ENCODE measurements around the gene PLCD3.

PLCD3 gene

GRCh38 chr17:45123930-45124796 lies 8.2 kb downstream of the PLCD3 start:
- TF ChIP-seq CTCF (IDR thresholded peaks at IDR 0.05; ENCODE audit: borderline replicate concordance, control extremely low read depth, extremely low read depth, insufficient read depth, missing control alignments): no peak
- no peak for DNase-seq (ENCODE audit: low spot score)
- in situ Hi-C loops (cut with MboI; ENCODE audit: low sequenced_read_pairs, unreplicated experiment): no loop called here

DNA sequence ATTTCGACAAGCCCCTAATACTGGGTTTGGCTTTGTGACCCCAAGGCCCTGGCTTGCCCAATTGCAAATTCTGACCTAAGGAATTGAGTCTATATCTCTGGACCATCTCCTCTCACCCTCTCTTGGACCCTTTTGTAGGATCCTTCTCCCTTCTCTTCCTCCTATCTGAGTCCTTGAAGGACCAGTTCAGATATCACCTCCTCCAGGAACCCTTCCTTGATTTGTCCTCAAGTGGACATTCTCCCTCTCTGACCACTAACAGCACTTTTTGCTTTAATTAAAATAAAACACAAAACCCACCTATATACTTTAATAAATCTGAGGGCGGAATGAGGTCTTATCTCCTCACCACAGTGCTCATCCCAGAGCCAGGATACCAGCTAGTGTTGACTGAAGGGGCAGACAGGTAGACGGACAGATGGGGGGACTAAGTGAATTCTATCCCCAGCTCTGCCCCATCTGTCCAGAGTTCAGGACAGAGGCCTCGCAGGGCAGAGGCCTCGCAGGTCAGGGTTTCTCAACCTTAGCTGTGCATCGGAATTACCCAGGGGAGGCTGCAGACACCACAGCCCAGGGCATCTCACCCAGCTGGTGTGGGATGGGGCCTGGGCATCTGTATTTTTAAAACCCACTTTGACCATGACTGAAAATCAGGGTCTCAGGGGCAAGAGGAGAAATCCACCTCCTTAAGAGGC lies 9.1 kb downstream of the PLCD3 start:
- in situ Hi-C loops (cut with MboI; ENCODE audit: low sequenced_read_pairs, unreplicated experiment): no loop called here
- no peak for TF ChIP-seq CTCF (IDR thresholded peaks at IDR 0.05; ENCODE audit: borderline replicate concordance, control extremely low read depth, extremely low read depth, insufficient read depth, missing control alignments)
- DNase-seq (ENCODE audit: low spot score): no peak

- no peak for TF ChIP-seq CTCF (IDR thresholded peaks at IDR 0.05; ENCODE audit: borderline replicate concordance, control extremely low read depth, extremely low read depth, insufficient read depth, missing control alignments)
- no peak for DNase-seq (ENCODE audit: low spot score)
- in situ Hi-C loops (cut with MboI; ENCODE audit: low sequenced_read_pairs, unreplicated experiment): no loop called here
Measured at GRCh38 chr17:45121055-45121454, 11.3 kb downstream of the PLCD3 start.

- no peak for TF ChIP-seq CTCF (IDR thresholded peaks at IDR 0.05; ENCODE audit: borderline replicate concordance, control extremely low read depth, extremely low read depth, insufficient read depth, missing control alignments)
- no peak for DNase-seq (ENCODE audit: low spot score)
- in situ Hi-C loops (cut with MboI; ENCODE audit: low sequenced_read_pairs, unreplicated experiment): no loop called here
Measured at GRCh38 chr17:45120558-45120957, 11.8 kb downstream of the PLCD3 start.

DNA sequence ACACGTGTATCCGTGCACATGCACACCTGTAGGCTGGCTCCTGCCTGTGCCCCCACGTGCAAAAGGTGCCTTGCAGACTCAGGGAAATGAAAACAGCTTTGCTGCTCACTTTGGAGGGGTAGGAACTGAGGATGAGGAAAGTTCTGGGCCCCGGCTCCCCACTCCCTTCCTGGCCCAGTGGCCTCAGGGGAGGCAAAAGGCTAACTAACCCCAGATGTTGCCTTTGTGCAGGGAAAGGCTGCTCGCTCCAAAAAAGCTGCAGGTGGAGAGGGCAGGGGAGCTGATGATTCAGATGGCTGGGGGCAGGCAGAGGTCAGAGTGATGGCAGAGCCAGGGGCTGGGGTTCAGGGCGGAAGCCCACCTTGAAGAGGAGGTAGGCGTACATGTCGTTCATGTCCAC lies 12.4 kb downstream of the PLCD3 start:
- TF ChIP-seq CTCF (IDR thresholded peaks at IDR 0.05; ENCODE audit: borderline replicate concordance, control extremely low read depth, extremely low read depth, insufficient read depth, missing control alignments): no peak
- in situ Hi-C loops (cut with MboI; ENCODE audit: low sequenced_read_pairs, unreplicated experiment): no loop called here
- no peak for DNase-seq (ENCODE audit: low spot score)

DNA sequence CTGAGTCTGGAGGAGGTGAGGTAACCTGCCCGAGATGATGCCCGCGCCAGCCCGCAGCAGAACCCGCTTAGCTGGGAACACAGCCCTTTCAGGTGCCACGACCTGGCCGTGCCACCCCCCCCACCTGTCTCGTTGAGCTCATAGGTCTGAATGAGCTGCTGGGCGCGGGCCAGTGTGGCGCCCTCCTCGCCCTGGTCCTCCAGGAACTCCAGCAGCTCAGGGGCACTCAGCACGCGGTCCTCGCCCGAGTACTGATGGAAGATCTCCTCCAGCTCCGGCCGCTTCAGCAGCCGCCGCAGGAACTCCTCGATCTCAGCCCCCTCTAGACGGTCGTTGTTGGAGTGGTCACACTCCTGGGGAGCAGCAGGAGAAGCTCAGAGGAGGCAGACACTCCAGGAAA lies 13.6 kb downstream of the PLCD3 start:
- in situ Hi-C loops (cut with MboI; ENCODE audit: low sequenced_read_pairs, unreplicated experiment): no loop called here
- DNase-seq (ENCODE audit: low spot score): no peak
- no peak for TF ChIP-seq CTCF (IDR thresholded peaks at IDR 0.05; ENCODE audit: borderline replicate concordance, control extremely low read depth, extremely low read depth, insufficient read depth, missing control alignments)

Measured in GM13976 (cell line).